Mucosa of descending colon (tissue), 3 donors: Measurements from ENCODE around the gene CFAP99. TPM values are rescaled to one million over a fixed set of nuclear protein-coding genes. Genes with fewer than 3 reads are reported as not detected.

Experiments used
- ATAC-seq: fragments of 200-7000 bp; cut with Tn5 transposase; one replicate; pipeline ENCODE4 v1.9.1; 2020; ENCODE audit warnings: mild to moderate bottlenecking, moderate library complexity
- DNase-seq, 3 donors: peaks; one replicate each; pipeline ENCODE4 v3.0.0-alpha.2; 2020
- H3K36me3 ChIP-seq: fragments of 200-600 bp; one replicate; pipeline ENCODE4 v1.8.0; 2021; ENCODE audit warnings: low read depth, mild to moderate bottlenecking
- H3K4me1 ChIP-seq: fragments of 200-600 bp; one replicate; pipeline ENCODE4 v1.8.0; 2021; ENCODE audit warnings: low read depth, mild to moderate bottlenecking
- H3K4me3 ChIP-seq: fragments of 200-600 bp; one replicate; pipeline ENCODE4 v1.8.0; 2021; ENCODE audit warnings: mild to moderate bottlenecking
- H3K9me3 ChIP-seq: fragments of 200-600 bp; one replicate; pipeline ENCODE4 v1.8.0; 2021; ENCODE audit warnings: mild to moderate bottlenecking
- CTCF ChIP-seq: fragments of 200-600 bp; IDR thresholded peaks from one replicate; pipeline ENCODE4 v1.8.0; 2022; ENCODE audit warnings: antibody characterized with exemption, mild to moderate bottlenecking
- intact Hi-C, 2 donors: fragments of 100-400 bp; cut with DNase I in 1 of 2; cut with micrococcal nuclease in 1 of 2; formaldehyde crosslinking; loops; one replicate each; pipeline versions ENCODE4 v1.11.0 to v1.11.1; 2022; cut with DNase I, micrococcal nuclease
- total RNA-seq, 3 donors: library from RNA; stranded (reverse); fragmentation: NEBNext Ultra II Directional in 2 of 3; extraction: Animal tissue kit (Norgen Biotek cat#: 25700) in 2 of 3; gene quantifications; one replicate each; pipeline versions ENCODE4 v1.2.1 to v1.2.4, GENCODE V29; 2021 to 2023
- donor health status: DM: no; HTN: no; CAD: no; lungs with moderate emphysema.
- donor health status: DM: no; HTN: no; CAD: no.
- donor health status: DM: no; HTN: yes; CAD: no.

Gene CFAP99
- total RNA-seq, 3 donors from 2014 or later, result 1.2 to 1.3 (median 1.2) TPM

GRCh38 chr4:2383760-2384159 is 35.0 kb upstream of the CFAP99 start:
- ATAC-seq (no peak), DNase-seq (no peak)
- H3K4me3 ChIP-seq, result no peak overlapping the region
- H3K4me1 ChIP-seq, result peaks cover 2% of the 10 kb centered on the region
- no peaks in the 10 kb centered on the region for H3K9me3 ChIP-seq
- no peak for TF ChIP-seq CTCF
- intact Hi-C loops, result no loop called here
- H3K36me3 ChIP-seq, result no peaks in the 10 kb centered on the region

DNA sequence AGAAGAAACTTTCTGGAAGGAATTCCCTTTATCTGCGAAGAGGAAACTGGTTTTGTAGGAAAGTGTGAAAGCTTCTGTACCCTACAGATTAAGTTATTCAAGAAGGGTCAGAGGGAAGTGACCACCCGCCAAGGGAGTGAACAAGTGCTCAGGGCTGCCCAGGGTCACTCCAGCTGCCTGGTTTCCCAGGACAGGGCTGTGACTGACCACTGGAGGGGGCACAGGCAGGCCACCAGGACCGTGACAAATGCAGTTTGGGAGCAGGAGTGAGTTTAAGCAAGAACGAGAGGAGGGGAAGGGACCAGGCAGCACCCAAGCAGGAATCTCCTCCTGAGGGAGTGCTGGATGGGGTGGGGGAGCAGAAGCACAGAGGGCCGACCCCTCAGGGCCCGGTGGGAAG is 34.5 kb upstream of the CFAP99 start:
- no peak for TF ChIP-seq CTCF
- peaks cover 5% of the 10 kb centered on the region for H3K4me1 ChIP-seq
- H3K4me3 ChIP-seq, result no peak overlapping the region
- H3K36me3 ChIP-seq, result no peaks in the 10 kb centered on the region
- intact Hi-C loops, result no loop called here
- peak in 1 of 3 donors; percentile 15 for DNase-seq
- ATAC-seq, result no peak
- H3K9me3 ChIP-seq, result no peaks in the 10 kb centered on the region

- Histone ChIP-seq H3K36me3 (no peaks in the 10 kb centered on the region), H3K4me3 (no peak overlapping the region), H3K4me1 (peaks cover 5% of the 10 kb centered on the region), H3K9me3 (no peaks in the 10 kb centered on the region)
- no peak for ATAC-seq
- TF ChIP-seq CTCF, result no peak
- intact Hi-C loops, result no loop called here
- DNase-seq, result peak in 1 of 3 donors; percentile 8
These were observed 33.2 kb upstream of the CFAP99 start for GRCh38 chr4:2385516-2385915.

DNA sequence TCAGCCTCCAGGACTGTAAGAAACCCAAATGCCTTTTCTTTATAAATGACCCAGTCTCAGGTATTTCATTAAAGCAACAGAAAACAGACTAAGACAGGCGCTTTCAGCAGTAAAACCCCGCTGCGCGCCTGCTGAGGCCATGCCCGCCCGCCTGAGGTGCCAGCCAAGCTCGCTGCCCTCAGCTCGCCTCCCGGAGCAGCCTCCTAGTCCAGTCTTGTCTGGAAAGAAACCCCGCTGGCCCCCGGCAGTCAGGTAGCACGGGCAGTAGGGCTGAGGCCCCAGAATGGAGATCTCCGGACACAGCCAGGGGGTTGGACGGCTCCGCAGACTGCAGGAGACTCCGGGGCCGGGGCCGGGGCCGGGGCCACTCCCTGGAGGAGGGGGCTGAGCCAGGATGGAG is 32.0 kb upstream of the CFAP99 start:
- TF ChIP-seq CTCF, result no peak
- intact Hi-C loops, result no loop called here
- H3K4me3 ChIP-seq, result no peak overlapping the region
- no peaks in the 10 kb centered on the region for H3K9me3 ChIP-seq
- DNase-seq (peak in 1 of 3 donors; percentile 40), ATAC-seq (no peak)
- no peaks in the 10 kb centered on the region for H3K36me3 ChIP-seq
- peaks cover 5% of the 10 kb centered on the region for H3K4me1 ChIP-seq

- no peak for TF ChIP-seq CTCF
- no peak overlapping the region for H3K4me3 ChIP-seq
- peaks cover 5% of the 10 kb centered on the region for H3K4me1 ChIP-seq
- ATAC-seq (no peak), DNase-seq (peak in 1 of 3 donors; percentile 19)
- no peaks in the 10 kb centered on the region for H3K9me3 ChIP-seq
- intact Hi-C loops, result no loop called here
- no peaks in the 10 kb centered on the region for H3K36me3 ChIP-seq
These were observed 31.5 kb upstream of the CFAP99 start for GRCh38 chr4:2387218-2387617.

DNA sequence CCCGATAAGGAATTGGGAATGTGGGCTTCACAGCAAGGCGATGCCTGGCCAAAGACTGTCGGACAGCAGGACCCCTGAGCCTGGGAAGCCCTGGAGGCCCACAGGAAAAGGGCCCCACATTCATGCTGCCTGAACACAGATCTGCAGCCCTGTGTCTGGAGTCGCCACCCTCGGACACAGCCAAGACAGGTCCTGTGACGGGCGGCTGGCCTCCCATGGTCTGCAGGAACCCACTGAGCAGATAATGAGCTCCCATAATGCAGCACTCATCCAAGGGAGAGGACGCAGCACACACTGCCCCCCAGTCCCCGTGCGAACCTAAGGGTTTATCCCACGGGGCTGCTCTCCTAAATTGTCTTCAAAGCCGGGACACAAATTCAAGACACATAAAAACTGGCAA is 30.9 kb upstream of the CFAP99 start:
- intact Hi-C loops, result no loop called here

More for the DNA sequence above, 30.9 kb upstream of the CFAP99 start:
- Histone ChIP-seq H3K36me3 (no peaks in the 10 kb centered on the region), H3K4me1 (peaks cover 5% of the 10 kb centered on the region), H3K4me3 (no peak overlapping the region), H3K9me3 (no peaks in the 10 kb centered on the region)
- TF ChIP-seq CTCF, result no peak
- ATAC-seq (no peak), DNase-seq (peak in 1 of 3 donors; percentile 25)
